HG03457 (cell line): ENCODE data around the gene SMIM22.

ENCODE experiments used
- ATAC-seq: cut with Tn5 transposase; IDR thresholded peaks from one replicate; pipeline ENCODE4 v1.9.1; 2021; ENCODE audit warnings: moderate number of reproducible peaks; ENCODE audit not compliant: unreplicated experiment

The SMIM22 gene

GRCh38 chr16:4814542-4815173 lies 19.5 kb downstream of the SMIM22 start:
- ATAC-seq: no peak

GRCh38 chr16:4820652-4821051 lies 25.5 kb downstream of the SMIM22 start:
- no peak for ATAC-seq

DNA sequence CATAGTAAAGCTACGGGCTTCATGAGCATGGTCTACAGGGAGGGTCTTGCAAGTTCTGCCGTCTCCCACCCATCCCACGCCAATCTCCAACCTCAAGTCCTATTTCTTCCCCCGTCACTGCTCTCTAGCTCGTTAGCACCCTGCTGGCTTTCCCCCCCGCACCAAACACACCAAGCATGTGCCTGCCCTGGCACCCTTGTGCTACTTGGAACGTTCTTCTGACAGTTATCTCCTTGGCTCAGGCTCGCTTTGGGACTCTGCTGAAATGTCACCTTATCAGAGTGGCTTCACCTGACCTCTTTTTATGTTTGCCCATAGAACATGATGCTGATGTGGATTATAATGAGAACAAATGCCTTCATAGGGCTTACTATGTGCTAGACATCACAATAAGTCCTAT lies 30.0 kb downstream of the SMIM22 start:
- ATAC-seq: no peak

- ATAC-seq: no peak
These were observed 31.4 kb downstream of the SMIM22 start for GRCh38 chr16:4826526-4826925.

GRCh38 chr16:4826980-4827379 lies 31.8 kb downstream of the SMIM22 start:
- ATAC-seq: no peak

DNA sequence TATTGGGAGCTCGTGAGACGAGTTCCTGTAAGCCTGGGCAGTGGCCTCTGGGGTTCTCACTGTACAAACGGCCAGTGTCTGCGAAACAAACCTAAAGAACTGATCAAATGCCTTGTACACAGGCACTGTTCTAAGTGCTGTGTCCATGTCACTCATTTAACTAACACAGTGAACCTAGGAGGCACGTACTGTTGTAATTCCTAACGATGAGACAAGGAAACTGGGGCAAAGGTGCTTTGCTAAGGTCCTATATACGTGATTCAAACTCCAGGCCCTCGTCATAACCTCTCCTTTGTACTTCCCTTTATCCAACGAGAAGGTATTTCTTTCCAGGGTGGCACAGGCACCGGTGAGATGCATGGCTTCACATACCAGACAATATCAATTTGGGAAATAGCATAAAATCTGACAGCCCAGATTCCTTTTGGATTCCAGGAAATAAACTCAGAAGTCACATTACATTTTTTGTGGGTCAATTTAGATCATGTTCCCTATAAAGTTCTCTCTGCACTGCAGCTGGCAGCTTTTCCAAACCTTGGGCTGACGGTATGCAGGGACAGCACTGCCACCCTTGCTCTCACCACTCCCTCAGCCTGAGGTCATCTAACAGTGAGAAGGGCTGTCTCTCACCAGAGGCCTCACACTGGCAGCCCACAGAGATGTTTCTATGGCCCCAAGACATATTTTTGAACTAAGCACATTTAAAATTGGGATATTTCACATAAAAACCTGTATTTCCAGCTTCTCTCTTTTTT lies 33.6 kb downstream of the SMIM22 start:
- ATAC-seq: no peak

GRCh38 chr16:4830408-4830807 lies 35.2 kb downstream of the SMIM22 start:
- no peak for ATAC-seq

DNA sequence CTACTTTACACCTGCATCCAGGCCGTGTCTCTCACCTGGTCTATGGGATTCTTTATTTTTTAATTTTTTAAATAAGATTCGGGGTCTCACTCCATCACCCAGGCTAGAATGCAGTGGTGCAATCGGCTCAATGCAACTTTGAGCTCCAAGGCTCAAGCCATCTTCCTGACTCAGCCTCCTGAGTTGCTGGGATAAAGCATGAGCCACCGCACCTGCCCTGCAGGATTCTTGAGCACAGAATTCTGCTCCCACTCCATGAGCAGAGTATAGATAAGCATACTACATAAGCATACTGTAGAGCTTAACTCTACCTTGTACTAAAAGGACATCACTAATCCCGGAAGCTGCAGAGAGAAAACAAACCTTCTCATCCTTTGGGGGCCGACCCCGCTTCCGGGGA lies 36.4 kb downstream of the SMIM22 start:
- no peak for ATAC-seq

GRCh38 chr16:4832698-4833343 lies 37.7 kb downstream of the SMIM22 start:
- no peak for ATAC-seq

GRCh38 chr16:4833584-4833983 lies 38.4 kb downstream of the SMIM22 start:
- ATAC-seq: no peak

DNA sequence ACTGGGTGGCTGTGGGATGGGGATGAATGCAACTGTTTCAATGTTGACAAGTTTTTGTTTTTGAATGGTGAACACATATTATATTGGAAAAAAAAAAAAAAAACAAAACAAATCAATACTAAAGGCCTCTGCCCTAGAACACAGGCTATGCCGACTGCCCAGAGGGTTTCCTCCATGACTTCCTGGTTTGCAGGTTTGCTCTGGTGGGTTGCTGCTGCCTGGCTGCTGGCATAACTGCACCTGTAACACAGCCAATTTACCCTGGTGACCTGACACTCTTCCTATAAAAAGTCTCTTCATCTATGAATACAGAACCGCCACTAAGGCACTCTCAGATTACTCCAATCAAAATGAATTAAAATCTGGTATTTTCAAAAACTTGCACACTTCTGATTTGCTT lies 41.6 kb downstream of the SMIM22 start:
- ATAC-seq: no peak

DNA sequence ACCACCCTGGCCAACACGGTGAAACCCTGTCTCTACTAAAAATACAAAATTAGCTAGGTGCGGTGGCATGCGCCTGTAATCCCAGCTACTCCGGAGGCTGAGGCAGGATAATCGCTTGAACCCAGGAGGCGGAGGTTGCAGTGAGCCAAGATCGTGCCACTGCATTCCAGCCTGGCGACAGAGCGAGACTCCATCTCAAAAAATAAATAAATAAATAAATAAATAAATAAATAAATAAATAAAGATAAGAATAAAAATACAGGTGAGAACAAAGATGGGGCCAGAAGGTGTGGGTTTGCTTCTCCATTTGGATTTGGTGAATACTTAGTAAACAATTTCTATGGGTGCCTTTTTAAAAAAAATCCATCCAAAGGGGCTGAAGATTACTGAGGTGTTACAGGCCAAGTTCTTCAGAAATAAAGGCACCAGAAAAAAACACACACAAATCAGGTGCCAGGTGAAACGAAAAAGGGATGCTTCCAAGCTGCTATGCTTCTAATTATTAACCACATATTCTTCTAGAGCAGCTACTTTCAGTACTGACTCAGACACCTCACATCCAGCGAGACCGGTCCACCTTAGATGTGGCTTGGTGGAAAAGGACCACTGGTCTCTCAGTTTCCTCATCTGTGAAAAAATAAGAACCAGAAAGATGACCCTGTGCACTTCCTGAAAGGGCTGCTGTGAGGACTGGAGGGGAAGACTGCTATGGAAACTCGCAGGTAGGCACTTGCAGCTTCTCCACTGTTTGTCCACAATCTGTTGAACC lies 42.7 kb downstream of the SMIM22 start:
- ATAC-seq: no peak

- no peak for ATAC-seq
These were observed 44.8 kb downstream of the SMIM22 start for GRCh38 chr16:4839942-4840341.

DNA sequence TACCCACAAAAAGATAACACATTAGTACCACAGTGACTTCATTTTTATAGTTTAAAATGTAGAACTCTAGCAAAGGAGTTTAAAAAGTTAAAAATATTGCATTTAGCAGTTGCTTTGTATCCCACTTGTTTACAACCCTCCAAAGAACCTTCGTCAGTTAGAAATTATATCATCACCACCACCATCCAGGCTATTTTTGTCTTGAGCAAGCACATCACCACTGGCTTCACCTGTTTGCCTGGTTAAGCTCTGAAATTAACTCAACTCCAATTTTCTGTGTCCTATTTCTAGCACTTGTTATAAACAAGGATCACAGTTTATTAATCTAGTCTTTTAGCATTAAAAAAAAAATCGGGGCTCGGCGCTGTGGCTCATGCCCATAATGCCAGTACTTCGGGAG lies 45.8 kb downstream of the SMIM22 start:
- ATAC-seq: no peak
